Skeletal muscle tissue (tissue), 4 donors: ENCODE data around the gene TTLL5. TPM values are rescaled to one million over a fixed set of nuclear protein-coding genes. Genes with fewer than 3 reads are reported as not detected.

ENCODE experiments used
- H3K27ac ChIP-seq: one replicate; pipeline ENCODE4 v1.7.0; 2013; ENCODE audit warnings: mild to moderate bottlenecking, low read depth, low read length, inconsistent platforms
- H3K27me3 ChIP-seq, 3 donors: one replicate each; pipeline ENCODE4 v1.7.0; 2013; ENCODE audit warnings: low read length in 3 of 3; ENCODE audit not compliant: control insufficient read depth in 3 of 3, insufficient read depth in 3 of 3
- H3K36me3 ChIP-seq, 3 donors: one replicate each; pipeline ENCODE4 v1.7.0; 2013; ENCODE audit warnings: low read length in 3 of 3; ENCODE audit not compliant: control insufficient read depth in 3 of 3, insufficient read depth in 3 of 3
- H3K4me1 ChIP-seq, 3 donors: one replicate each; pipeline ENCODE4 v1.7.0; 2013; ENCODE audit warnings: low read length in 3 of 3, mild to moderate bottlenecking in 3 of 3; ENCODE audit not compliant: control insufficient read depth in 3 of 3, insufficient read depth in 3 of 3
- H3K4me3 ChIP-seq, 3 donors: one replicate each; pipeline ENCODE4 v1.7.0; 2013; ENCODE audit warnings: low read length in 3 of 3
- H3K9ac ChIP-seq, 3 donors: one replicate each; pipeline ENCODE4 v1.7.0; 2013; ENCODE audit warnings: low read length in 3 of 3, mild to moderate bottlenecking in 3 of 3, moderate library complexity in 2 of 3, low read depth in 1 of 3
- H3K9me3 ChIP-seq, 3 donors: one replicate each; pipeline ENCODE4 v1.7.0; 2013; ENCODE audit warnings: low read length in 3 of 3; ENCODE audit not compliant: control insufficient read depth in 3 of 3
- total RNA-seq: library from RNA; depleted of rRNA; stranded (reverse); fragments of >200 nt; gene quantifications from one replicate; pipeline ENCODE4 v1.2.3, GENCODE V29; 2014
- donor health status: Osteomylitis.

TTLL5 gene
- total RNA-seq, 1 donor from 2014 or later: 13.6 TPM

DNA sequence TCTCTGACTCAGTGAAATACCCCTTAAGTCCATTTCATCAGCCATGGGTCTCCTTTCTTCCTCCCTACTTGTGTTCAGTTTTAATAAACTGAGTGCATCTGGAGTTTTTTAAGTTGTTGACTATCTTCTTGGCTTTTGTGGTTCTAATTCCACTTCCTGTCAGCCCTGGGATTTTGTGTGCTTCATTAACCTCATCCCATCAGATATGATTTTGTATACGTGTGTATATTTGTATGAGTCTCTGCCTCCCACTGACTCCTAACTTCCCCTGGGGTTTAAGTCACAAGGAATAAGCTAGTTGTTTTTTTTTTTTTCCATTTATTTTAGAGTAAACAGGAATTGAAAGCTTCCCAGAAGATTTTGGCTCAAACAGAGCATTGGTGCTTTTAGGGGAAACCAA, 62.7 kb downstream of the TTLL5 start:
- H3K4me3 ChIP-seq: no peak overlapping the region
- H3K9ac ChIP-seq: no peak overlapping the region
- no peaks in the 10 kb centered on the region for H3K9me3 ChIP-seq
- no peaks in the 10 kb centered on the region for H3K27me3 ChIP-seq
- H3K27ac ChIP-seq: peak overlapping the region; percentile 68
- H3K36me3 ChIP-seq: no peaks in the 10 kb centered on the region
- peaks cover 27 to 39% (median 33%) of the 10 kb centered on the region in 3 donors for H3K4me1 ChIP-seq

GRCh38 chr14:75724414-75725204, 63.6 kb downstream of the TTLL5 start:
- no peaks in the 10 kb centered on the region for H3K9me3 ChIP-seq
- H3K27ac ChIP-seq: peak overlapping the region; percentile 68
- H3K4me3 ChIP-seq: no peak overlapping the region
- no peaks in the 10 kb centered on the region for H3K36me3 ChIP-seq
- H3K9ac ChIP-seq: no peak overlapping the region
- H3K4me1 ChIP-seq: peaks cover 26 to 34% (median 27%) of the 10 kb centered on the region in 3 donors
- no peaks in the 10 kb centered on the region for H3K27me3 ChIP-seq

DNA sequence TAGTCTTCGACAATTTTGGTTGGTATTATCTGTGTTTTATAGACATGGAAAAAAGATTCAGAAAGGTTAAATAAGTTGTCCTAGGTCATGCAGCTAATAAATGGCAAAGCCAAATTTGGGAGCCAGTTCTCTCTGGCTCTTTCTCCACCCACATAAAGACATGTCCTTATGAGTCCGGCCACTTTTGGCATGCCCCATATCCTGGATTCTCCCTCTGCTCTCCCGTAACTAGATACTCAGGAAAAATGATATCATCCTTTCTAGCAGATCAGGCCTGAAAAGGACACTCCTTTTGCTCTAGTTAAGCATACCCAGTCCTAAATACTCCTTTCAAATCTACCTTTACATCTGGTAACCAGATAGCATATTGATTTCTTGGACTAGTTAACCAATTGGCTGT, 64.4 kb downstream of the TTLL5 start:
- Histone ChIP-seq H3K4me1 (peaks cover 21 to 27% (median 25%) of the 10 kb centered on the region in 3 donors), H3K9ac (no peak overlapping the region), H3K27ac (peak overlapping the region; percentile 68), H3K27me3 (no peaks in the 10 kb centered on the region), H3K9me3 (no peaks in the 10 kb centered on the region), H3K4me3 (peak overlapping the region in 1 of 3 donors; percentile 24), H3K36me3 (no peaks in the 10 kb centered on the region)

GRCh38 chr14:75726321-75726720, 65.3 kb downstream of the TTLL5 start:
- H3K4me1 ChIP-seq: peaks cover 15 to 18% (median 17%) of the 10 kb centered on the region in 3 donors
- no peaks in the 10 kb centered on the region for H3K9me3 ChIP-seq
- H3K27ac ChIP-seq: peak overlapping the region; percentile 68
- no peaks in the 10 kb centered on the region for H3K27me3 ChIP-seq
- no peak overlapping the region for H3K4me3 ChIP-seq
- no peak overlapping the region for H3K9ac ChIP-seq
- H3K36me3 ChIP-seq: no peaks in the 10 kb centered on the region

DNA sequence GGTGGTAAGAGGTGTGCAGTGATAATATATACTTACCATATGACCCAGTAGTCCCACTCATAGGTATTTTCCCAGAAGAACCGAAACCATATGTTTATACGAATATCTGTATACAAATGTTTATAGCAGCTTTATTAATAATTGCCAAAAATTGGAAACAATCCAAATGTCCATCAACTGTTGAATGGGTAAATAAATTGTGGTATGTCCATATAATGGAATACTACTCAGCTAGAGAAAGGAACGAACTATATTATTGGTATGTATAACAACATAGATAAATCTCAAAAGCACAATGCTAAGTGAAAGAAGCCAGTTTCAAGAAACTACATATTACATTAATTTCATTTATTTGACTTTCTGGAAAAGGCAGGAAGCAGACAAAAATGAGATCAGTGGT, 66.1 kb downstream of the TTLL5 start:
- Histone ChIP-seq H3K36me3 (no peaks in the 10 kb centered on the region), H3K9me3 (no peaks in the 10 kb centered on the region), H3K27ac (no peak overlapping the region), H3K4me1 (peaks cover 14 to 18% (median 15%) of the 10 kb centered on the region in 3 donors), H3K27me3 (no peaks in the 10 kb centered on the region), H3K9ac (no peak overlapping the region), H3K4me3 (no peak overlapping the region)

DNA sequence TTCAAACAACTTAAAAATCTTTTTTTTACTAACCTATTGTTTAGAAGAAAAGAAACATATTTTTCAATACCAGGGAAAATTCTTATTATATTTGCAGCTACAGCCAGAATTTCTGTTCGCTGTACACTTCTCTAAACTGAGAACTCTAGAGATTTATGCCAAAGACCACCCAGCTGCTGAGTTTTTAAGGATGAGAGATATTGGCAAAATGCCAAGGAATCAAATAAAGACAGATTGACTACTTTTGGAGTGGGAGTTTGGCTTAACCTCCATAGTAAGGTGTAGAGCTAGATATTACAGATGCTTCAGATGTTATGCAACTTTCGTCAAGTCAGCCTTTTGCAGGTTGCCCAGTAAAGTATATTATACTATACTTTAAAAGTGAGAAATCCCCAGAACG, 71.8 kb downstream of the TTLL5 start:
- peaks cover 0 to 5% (median 0%) of the 10 kb centered on the region in 3 donors for H3K36me3 ChIP-seq
- H3K4me3 ChIP-seq: no peak overlapping the region
- no peak overlapping the region for H3K27ac ChIP-seq
- H3K27me3 ChIP-seq: no peaks in the 10 kb centered on the region
- H3K9ac ChIP-seq: no peak overlapping the region
- H3K9me3 ChIP-seq: no peaks in the 10 kb centered on the region
- H3K4me1 ChIP-seq: no peaks in the 10 kb centered on the region

- Histone ChIP-seq H3K4me1 (no peaks in the 10 kb centered on the region), H3K4me3 (no peak overlapping the region), H3K9ac (no peak overlapping the region), H3K27ac (no peak overlapping the region), H3K36me3 (peaks cover 0 to 5% (median 0%) of the 10 kb centered on the region in 3 donors), H3K27me3 (no peaks in the 10 kb centered on the region), H3K9me3 (no peaks in the 10 kb centered on the region)
These were observed 73.8 kb downstream of the TTLL5 start for GRCh38 chr14:75734854-75735253.

GRCh38 chr14:75736845-75737485, 75.9 kb downstream of the TTLL5 start:
- Histone ChIP-seq H3K4me3 (no peak overlapping the region), H3K27me3 (no peaks in the 10 kb centered on the region), H3K4me1 (no peaks in the 10 kb centered on the region), H3K36me3 (peaks cover 0 to 5% (median 0%) of the 10 kb centered on the region in 3 donors), H3K27ac (no peak overlapping the region), H3K9me3 (no peaks in the 10 kb centered on the region), H3K9ac (no peak overlapping the region)

DNA sequence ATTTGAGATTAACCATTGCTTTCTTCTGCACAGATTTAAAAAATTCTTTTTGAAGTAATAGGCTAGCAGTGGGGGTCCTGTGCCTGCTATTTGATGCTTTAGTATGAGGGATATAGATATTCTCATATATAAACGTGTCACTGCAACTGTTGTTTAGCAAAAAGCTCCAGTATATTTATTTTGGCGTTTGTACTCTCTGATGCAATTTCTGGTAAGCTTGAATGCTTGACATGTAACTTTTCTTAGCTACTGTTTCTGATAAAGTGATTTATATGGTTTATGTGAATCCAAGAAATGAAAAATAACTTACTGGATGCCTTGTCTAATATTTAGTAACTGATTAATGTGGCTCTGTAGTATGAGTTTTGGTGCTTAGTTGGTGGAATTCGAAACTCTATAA, 77.1 kb downstream of the TTLL5 start:
- Histone ChIP-seq H3K9me3 (no peaks in the 10 kb centered on the region), H3K36me3 (peaks cover 0 to 5% (median 0%) of the 10 kb centered on the region in 3 donors), H3K4me1 (no peaks in the 10 kb centered on the region), H3K4me3 (no peak overlapping the region), H3K27ac (no peak overlapping the region), H3K9ac (no peak overlapping the region), H3K27me3 (no peaks in the 10 kb centered on the region)

DNA sequence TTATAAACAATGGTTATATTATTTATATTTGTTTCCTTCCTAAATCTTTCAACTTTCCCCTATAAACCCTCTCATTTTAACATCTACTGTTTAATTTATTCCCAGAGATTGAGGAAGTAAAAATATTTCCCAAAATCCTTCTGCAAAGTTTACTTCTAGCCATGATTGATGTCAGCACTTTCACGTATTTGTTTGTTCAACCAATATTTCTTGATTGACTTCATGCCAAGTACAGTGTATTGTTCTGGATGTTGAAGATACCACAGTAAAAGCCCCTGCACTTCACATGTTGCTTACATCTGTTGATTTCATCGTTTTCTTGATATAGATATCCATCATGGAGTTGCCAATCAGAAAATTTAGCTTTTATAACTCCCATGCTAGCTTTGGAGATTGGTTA, 81.8 kb downstream of the TTLL5 start:
- no peak overlapping the region for H3K27ac ChIP-seq
- H3K27me3 ChIP-seq: no peaks in the 10 kb centered on the region
- H3K36me3 ChIP-seq: peaks cover 0 to 3% (median 0%) of the 10 kb centered on the region in 3 donors
- H3K9ac ChIP-seq: no peak overlapping the region
- H3K4me1 ChIP-seq: no peaks in the 10 kb centered on the region
- H3K4me3 ChIP-seq: no peak overlapping the region
- H3K9me3 ChIP-seq: no peaks in the 10 kb centered on the region
